ENCODE data around the gene EVL. TPM values are rescaled to one million over a fixed set of nuclear protein-coding genes. Genes with fewer than 3 reads are reported as not detected.

The EVL gene
- total and polyA plus RNA-seq, 2 of the 8 experiments (the other 6 are each of a cell fraction or from before 2014, with no cell fraction given): 30.7 to 64.6 TPM

- H3K4me3 ChIP-seq (ENCODE audit: extremely low read depth in 1 of 4, insufficient read depth in 2 of 4, low read depth in 3 of 4, low read length in 4 of 4): no peak overlapping the region
- no peak overlapping the region for H2BK20ac ChIP-seq (ENCODE audit: low read length)
- no peak for TF ChIP-seq GABPA (IDR thresholded peaks at IDR 0.05; ENCODE audit: borderline replicate concordance, insufficient read depth, low read length)
- no peak for TF ChIP-seq E2F6 (IDR thresholded peaks at IDR 0.05)
- no peak for TF ChIP-seq HDAC6 (IDR thresholded peaks at IDR 0.05; ENCODE audit: low read depth, low read length)
- no peak overlapping the region for H2BK15ac ChIP-seq (ENCODE audit: low read length)
- 89% methylated on average over 10 of the region's 10 CpGs; no CpG with 5 or more reads in 1 of the 2 experiments for WGBS, 2 experiments (ENCODE audit: extremely low coverage in 1 of 2, insufficient coverage in 1 of 2, insufficient read length in 1 of 2, insufficient replicate concordance in 2 of 2, low coverage in 1 of 2, low lambda C conversion rate in 2 of 2, missing lambda C conversion rate in 1 of 2)
- FAIRE-seq (no peak), DNase-seq (ENCODE audit: low read depth in 1 of 2, low spot score in 2 of 2) (no peak)
- H3K36me3 ChIP-seq (ENCODE audit: control insufficient read depth in 2 of 4, insufficient read depth in 4 of 4, low read length in 3 of 4): no peaks in the 10 kb centered on the region
- no peak overlapping the region for H2BK120ac ChIP-seq (replicated peaks; ENCODE audit: low read depth, low read length)
- H3K4ac ChIP-seq (replicated peaks; ENCODE audit: insufficient read length, low read depth, low read length): no peak overlapping the region
- no peak overlapping the region for H3K23ac ChIP-seq (ENCODE audit: insufficient read length)
- H3K56ac ChIP-seq (replicated peaks; ENCODE audit: insufficient read length, low read depth, low read length): no peak overlapping the region
- no peak overlapping the region for H2AFZ ChIP-seq (ENCODE audit: low read length)
- no peak overlapping the region for H3K14ac ChIP-seq (ENCODE audit: insufficient read length)
- H3K79me1 ChIP-seq (ENCODE audit: low read depth, low read length): peaks cover 6% of the 10 kb centered on the region; the same call in 1 of the 2 replicates
- no peak overlapping the region for H3K9ac ChIP-seq (replicated peaks in 1 of 4; ENCODE audit: extremely low read depth in 1 of 4, low read depth in 3 of 4, low read length in 3 of 4)
- H3K9me3 ChIP-seq (ENCODE audit: insufficient read depth in 2 of 2, low read depth in 1 of 2, low read length in 1 of 2): no peaks in the 10 kb centered on the region
- H2BK5ac ChIP-seq (ENCODE audit: low read depth, low read length): no peak overlapping the region
- H3K4me1 ChIP-seq (replicated peaks in 1 of 4; ENCODE audit: control insufficient read depth in 3 of 4, insufficient read depth in 4 of 4, low read length in 3 of 4): no peaks in the 10 kb centered on the region
- H4K5ac ChIP-seq (ENCODE audit: insufficient read length, low read depth, low read length): no peak overlapping the region
- H2BK12ac ChIP-seq (ENCODE audit: low read depth, low read length): no peak overlapping the region
- peaks cover 0 to 3% of the 10 kb centered on the region in 2 experiments for H4K20me1 ChIP-seq (replicated peaks in 1 of 2; ENCODE audit: control insufficient read depth in 1 of 2, insufficient read depth in 2 of 2, low read length in 2 of 2)
- 0 out of 4 replicates have a peak, but pooled peaks cover 0 to 3% of the 10 kb centered on the region in 2 experiments for H3K79me2 ChIP-seq (ENCODE audit: control insufficient read depth in 1 of 2, insufficient read depth in 2 of 2, low read length in 2 of 2)
- no peaks in the 10 kb centered on the region for H3K23me2 ChIP-seq (ENCODE audit: low read depth, low read length)
- H3K27ac ChIP-seq (ENCODE audit: low read depth, low read length): no peak overlapping the region
- H3K18ac ChIP-seq (ENCODE audit: extremely low read depth, low read length): no peak overlapping the region
- no peak overlapping the region for H3K4me2 ChIP-seq (ENCODE audit: insufficient read depth in 1 of 2, low read depth in 2 of 2, low read length in 2 of 2)
- CTCF ChIA-PET (ENCODE audit: partially characterized antibody): interaction anchor here (0.9 to 24.3 kb wide), 9 partner anchors 10 to 82 kb away, joined by 3 to 240 read pairs (median 3); no protein-coding TSS in a partner anchor
- H3K27me3 ChIP-seq (replicated peaks in 1 of 4; ENCODE audit: control insufficient read depth in 3 of 4, extremely low read depth in 1 of 4, insufficient read depth in 3 of 4, low read length in 3 of 4): 0 out of 7 replicates have a peak, but pooled peaks cover 0 to 2% (median 0%) of the 10 kb centered on the region in 4 experiments
- no peak overlapping the region for H4K91ac ChIP-seq (replicated peaks; ENCODE audit: insufficient read length, low read length)
- no peak overlapping the region for H2AK5ac ChIP-seq (ENCODE audit: low read depth, low read length)
- POLR2A ChIA-PET (ENCODE audit: partially characterized antibody): interaction anchor here (1.4 kb wide), 1 partner anchor 95 kb away, joined by 3 read pairs; no protein-coding TSS in a partner anchor
- H4K8ac ChIP-seq (ENCODE audit: extremely low read depth, insufficient read depth, low read length): no peak overlapping the region
These were observed 836 bp downstream of the EVL start for GRCh38 chr14:100065942-100066574.

All from H1 (cell line).